Measurements from ENCODE around the gene EMC9. TPM values are rescaled to one million over a fixed set of nuclear protein-coding genes. Genes with fewer than 3 reads are reported as not detected.

The EMC9 gene
- total and polyA plus RNA-seq, 5 donors, result 17.2 to 21.2 (median 18.5) TPM

DNA sequence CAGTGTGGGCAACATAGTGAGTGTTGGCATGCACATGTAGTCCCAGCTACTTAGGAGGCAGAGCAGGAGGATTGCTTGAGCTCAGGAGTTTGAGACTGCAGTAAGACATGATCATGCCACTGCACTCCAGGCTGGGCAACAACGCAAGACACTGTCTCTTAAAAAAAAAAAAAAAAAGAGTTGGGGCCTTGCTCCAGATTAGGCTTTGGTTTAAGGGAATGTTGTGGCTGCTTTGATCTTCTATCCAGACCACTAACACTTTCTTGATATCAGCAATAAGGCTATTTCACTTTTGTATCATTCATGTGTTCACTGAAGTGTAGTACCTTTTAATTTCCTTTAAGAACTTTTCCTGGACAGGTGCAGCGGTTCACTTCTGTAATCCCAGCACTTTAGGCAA lies 13.7 kb downstream of the EMC9 start:
- Histone ChIP-seq H3K4me3 (ENCODE audit: low read length) (no peak overlapping the region), H3K4me1 (ENCODE audit: control insufficient read depth, insufficient read depth, low read length) (peaks cover 6% of the 10 kb centered on the region), H3K27me3 (ENCODE audit: control insufficient read depth, insufficient read depth) (no peaks in the 10 kb centered on the region), H3K9me3 (ENCODE audit: control insufficient read depth, low read length) (no peaks in the 10 kb centered on the region), H3K27ac (ENCODE audit: low read length) (no peak overlapping the region)
- 90% methylated on average over 2 of the region's 2 CpGs for WGBS
- no peak for ATAC-seq
- DNase-seq, result no peak
- intact Hi-C loops (cut with DNase I), result no loop called here

DNA sequence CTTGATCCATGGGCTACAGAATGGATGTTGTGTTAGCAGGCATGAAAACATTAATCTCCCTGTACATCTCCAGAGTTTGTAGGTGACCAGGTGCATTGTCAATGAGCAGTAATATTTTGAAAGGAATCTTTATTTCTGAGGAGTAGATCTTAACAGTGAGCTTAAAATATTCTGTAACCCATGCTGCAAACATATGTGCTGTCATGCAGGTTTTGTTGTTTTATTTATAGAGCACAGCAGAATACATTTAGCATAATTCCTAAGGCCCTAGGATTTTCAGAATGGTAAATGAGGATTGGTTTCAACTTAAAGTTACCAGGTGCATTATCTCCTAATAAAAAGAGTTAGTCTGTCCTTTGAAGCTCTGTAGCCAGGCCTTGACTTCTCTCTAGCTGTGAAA lies 14.5 kb downstream of the EMC9 start:
- DNase-seq (no peak), ATAC-seq (no peak)
- no peak overlapping the region for H3K4me3 ChIP-seq (ENCODE audit: low read length)
- H3K27me3 ChIP-seq (ENCODE audit: control insufficient read depth, insufficient read depth), result no peaks in the 10 kb centered on the region
- H3K27ac ChIP-seq (ENCODE audit: low read length), result no peak overlapping the region
- H3K9me3 ChIP-seq (ENCODE audit: control insufficient read depth, low read length), result no peaks in the 10 kb centered on the region
- peaks cover 6% of the 10 kb centered on the region for H3K4me1 ChIP-seq (ENCODE audit: control insufficient read depth, insufficient read depth, low read length)
- intact Hi-C loops (cut with DNase I), result no loop called here

DNA sequence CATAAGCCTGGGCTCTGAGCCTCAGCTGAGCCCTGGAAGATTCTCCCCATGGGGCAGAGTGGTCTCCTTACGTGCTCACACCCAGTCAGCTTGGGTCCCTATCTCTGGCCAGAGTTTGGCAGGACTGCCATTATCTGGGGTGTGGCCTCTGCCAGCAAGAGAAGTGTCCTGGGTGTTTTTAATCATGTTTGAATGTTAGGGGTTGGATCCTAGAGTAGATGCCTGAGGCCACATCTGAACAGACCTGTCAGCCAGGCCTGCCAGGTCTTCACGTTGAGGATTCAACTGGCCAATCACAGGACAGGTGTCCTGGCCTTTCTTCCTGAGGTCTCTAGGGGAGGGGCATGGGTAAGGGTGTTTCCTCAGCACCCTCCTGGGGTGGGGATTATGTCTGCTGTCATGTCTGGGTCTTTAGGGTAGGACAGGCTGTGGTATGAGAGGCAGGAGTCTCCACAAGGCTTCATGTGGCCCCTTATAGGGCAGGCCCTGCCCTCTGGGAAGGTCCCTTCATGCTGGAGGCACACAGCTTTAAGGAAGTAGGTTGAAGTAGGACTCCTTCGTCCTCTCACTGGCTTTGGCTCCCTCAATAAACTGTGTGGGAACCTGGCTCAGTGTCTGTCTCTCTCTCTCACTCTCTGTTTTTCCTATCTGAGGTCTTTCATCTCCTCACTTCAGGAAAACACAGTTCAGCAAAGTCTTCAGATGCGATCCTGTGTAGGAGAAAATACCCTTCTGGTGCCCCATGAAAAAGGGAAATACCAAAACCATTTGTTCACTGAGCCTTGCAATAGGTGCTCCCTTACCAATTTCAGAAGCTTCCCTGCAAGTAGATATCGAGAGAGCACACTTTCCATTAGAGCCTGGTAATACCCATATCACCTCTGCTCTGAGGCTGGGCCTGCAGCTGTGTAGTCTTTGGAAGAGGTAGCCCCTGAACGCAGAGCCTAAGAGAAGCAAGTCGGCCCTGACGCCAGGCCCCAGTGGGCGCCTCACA lies 17.7 kb downstream of the EMC9 start:
- 81% methylated on average over 9 of the region's 9 CpGs for WGBS
- DNase-seq, result no peak
- H3K4me3 ChIP-seq (ENCODE audit: low read length), result no peak overlapping the region
- intact Hi-C loops (cut with DNase I), result no loop called here
- H3K27me3 ChIP-seq (ENCODE audit: control insufficient read depth, insufficient read depth), result no peaks in the 10 kb centered on the region
- peak; percentile 5 to 25 for ATAC-seq
- H3K9me3 ChIP-seq (ENCODE audit: control insufficient read depth, low read length), result no peaks in the 10 kb centered on the region
- no peaks in the 10 kb centered on the region for H3K4me1 ChIP-seq (ENCODE audit: control insufficient read depth, insufficient read depth, low read length)
- no peak overlapping the region for H3K27ac ChIP-seq (ENCODE audit: low read length)

DNA sequence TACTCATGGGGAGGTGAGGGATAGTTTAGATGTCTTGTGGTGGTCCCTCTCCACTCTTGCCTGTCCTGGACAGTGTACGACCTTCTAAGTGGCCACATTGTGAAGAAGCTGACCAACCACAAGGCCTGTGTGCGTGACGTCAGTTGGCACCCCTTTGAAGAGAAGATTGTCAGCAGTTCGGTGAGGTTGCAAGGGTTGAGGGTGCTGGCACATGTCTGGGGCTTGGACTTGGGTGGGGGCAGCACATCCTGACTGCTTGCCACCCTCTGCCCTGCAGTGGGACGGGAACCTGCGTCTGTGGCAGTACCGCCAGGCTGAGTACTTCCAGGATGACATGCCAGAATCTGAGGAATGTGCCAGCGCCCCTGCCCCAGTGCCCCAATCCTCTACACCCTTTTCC lies 18.5 kb downstream of the EMC9 start:
- H3K4me1 ChIP-seq (ENCODE audit: control insufficient read depth, insufficient read depth, low read length), result no peaks in the 10 kb centered on the region
- no peak overlapping the region for H3K27ac ChIP-seq (ENCODE audit: low read length)
- intact Hi-C loops (cut with DNase I), result no loop called here
- WGBS, result 76% methylated on average over 8 of the region's 8 CpGs
- H3K4me3 ChIP-seq (ENCODE audit: low read length), result no peak overlapping the region
- no peaks in the 10 kb centered on the region for H3K9me3 ChIP-seq (ENCODE audit: control insufficient read depth, low read length)
- peak in 1 of 2 donors; percentile 25 for ATAC-seq
- DNase-seq, result no peak
- H3K27me3 ChIP-seq (ENCODE audit: control insufficient read depth, insufficient read depth), result no peaks in the 10 kb centered on the region

DNA sequence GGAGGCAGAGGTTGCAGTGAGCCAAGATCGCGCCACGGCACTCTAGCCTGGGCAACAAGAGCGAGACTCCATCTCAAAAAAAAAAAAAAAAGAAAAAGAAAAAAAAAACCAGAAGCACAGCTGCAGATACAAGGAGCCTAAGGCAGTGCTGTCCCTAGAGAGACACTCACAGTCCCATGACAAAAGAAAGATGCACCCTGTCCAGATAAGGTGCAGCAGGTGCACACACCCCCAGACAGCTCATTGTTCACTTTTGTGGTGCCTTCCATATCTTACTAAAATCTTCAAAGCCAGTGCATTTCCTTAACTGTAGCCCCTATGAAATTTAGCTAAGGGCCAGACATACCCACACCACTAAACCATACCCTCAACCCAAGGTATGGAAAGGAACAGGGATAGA lies 19.0 kb downstream of the EMC9 start:
- Histone ChIP-seq H3K27ac (ENCODE audit: low read length) (no peak overlapping the region), H3K4me1 (ENCODE audit: control insufficient read depth, insufficient read depth, low read length) (no peaks in the 10 kb centered on the region), H3K9me3 (ENCODE audit: control insufficient read depth, low read length) (no peaks in the 10 kb centered on the region), H3K4me3 (ENCODE audit: low read length) (no peak overlapping the region), H3K27me3 (ENCODE audit: control insufficient read depth, insufficient read depth) (no peaks in the 10 kb centered on the region)
- intact Hi-C loops (cut with DNase I), result no loop called here
- 96% methylated on average over 4 of the region's 4 CpGs for WGBS
- DNase-seq, result no peak
- no peak for ATAC-seq

DNA sequence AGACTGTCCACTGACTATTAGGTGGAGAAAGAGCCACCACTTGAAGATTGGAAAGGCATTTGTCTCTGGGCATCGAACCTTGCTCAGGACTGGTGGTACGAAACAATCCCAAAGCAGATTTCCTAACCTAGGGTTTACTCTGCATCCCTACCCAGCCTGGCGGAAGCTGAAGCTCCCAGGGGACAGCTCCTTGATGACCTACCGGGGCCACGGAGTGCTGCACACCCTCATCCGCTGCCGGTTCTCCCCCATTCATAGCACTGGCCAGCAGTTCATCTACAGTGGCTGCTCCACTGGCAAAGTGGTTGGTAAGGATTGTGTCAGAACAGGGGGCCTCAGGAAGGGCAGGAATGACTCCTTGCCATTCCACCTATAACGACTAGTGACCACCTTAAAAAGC lies 20.2 kb downstream of the EMC9 start:
- H3K4me1 ChIP-seq (ENCODE audit: control insufficient read depth, insufficient read depth, low read length), result no peaks in the 10 kb centered on the region
- H3K27me3 ChIP-seq (ENCODE audit: control insufficient read depth, insufficient read depth), result no peaks in the 10 kb centered on the region
- no peak overlapping the region for H3K27ac ChIP-seq (ENCODE audit: low read length)
- no peaks in the 10 kb centered on the region for H3K9me3 ChIP-seq (ENCODE audit: control insufficient read depth, low read length)
- WGBS, result 95% methylated on average over 8 of the region's 8 CpGs
- DNase-seq (no peak), ATAC-seq (no peak)
- H3K4me3 ChIP-seq (ENCODE audit: low read length), result no peak overlapping the region
- intact Hi-C loops (cut with DNase I), result no loop called here

DNA sequence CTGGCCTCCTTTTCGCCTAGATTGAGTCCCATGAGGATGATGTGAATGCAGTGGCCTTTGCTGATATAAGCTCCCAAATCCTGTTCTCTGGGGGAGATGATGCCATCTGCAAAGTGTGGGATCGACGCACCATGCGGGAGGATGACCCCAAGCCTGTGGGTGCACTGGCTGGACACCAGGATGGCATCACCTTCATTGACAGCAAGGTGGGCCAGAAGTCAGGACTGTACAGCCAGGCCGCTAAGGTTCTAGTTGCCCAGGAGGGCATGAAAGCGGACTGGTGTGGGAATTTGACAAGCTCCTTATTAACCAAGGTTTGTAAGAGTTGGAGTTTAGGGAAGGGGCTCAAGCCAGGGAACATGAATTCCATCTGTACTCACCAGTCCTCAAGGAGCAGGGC lies 21.7 kb downstream of the EMC9 start:
- Histone ChIP-seq H3K27ac (ENCODE audit: low read length) (no peak overlapping the region), H3K27me3 (ENCODE audit: control insufficient read depth, insufficient read depth) (no peaks in the 10 kb centered on the region), H3K4me3 (ENCODE audit: low read length) (no peak overlapping the region), H3K9me3 (ENCODE audit: control insufficient read depth, low read length) (no peaks in the 10 kb centered on the region), H3K4me1 (ENCODE audit: control insufficient read depth, insufficient read depth, low read length) (peaks cover 3% of the 10 kb centered on the region)
- no peak for DNase-seq
- intact Hi-C loops (cut with DNase I), result no loop called here
- WGBS, result 98% methylated on average over 6 of the region's 6 CpGs
- ATAC-seq, result no peak

DNA sequence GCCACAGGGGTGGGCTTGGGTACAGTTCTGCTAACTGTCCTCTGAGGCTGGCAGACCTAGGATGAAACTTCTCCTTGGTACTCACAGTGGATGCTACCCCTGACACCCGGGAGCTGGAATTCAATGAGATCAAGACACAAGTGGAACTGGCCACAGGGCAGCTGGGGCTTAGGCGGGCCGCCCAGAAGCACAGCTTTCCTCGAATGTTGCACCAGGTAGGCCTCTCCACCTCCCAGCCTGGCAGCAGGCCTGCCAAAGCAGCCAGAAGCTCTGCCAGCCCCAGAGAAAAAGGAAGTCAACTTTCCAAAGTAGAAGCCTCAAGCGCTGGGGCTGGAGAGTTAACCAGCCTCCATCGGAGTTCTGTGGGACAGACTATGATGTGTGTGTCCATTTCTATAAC lies 24.2 kb downstream of the EMC9 start:
- peak in 1 of 3 donors; percentile 50 for DNase-seq
- no peak for ATAC-seq
- intact Hi-C loops (cut with DNase I), result no loop called here
- no peaks in the 10 kb centered on the region for H3K9me3 ChIP-seq (ENCODE audit: control insufficient read depth, low read length)
- peaks cover 3% of the 10 kb centered on the region for H3K4me1 ChIP-seq (ENCODE audit: control insufficient read depth, insufficient read depth, low read length)
- 90% methylated on average over 6 of the region's 6 CpGs for WGBS
- H3K27ac ChIP-seq (ENCODE audit: low read length), result no peak overlapping the region
- no peak overlapping the region for H3K4me3 ChIP-seq (ENCODE audit: low read length)
- H3K27me3 ChIP-seq (ENCODE audit: control insufficient read depth, insufficient read depth), result no peaks in the 10 kb centered on the region

DNA sequence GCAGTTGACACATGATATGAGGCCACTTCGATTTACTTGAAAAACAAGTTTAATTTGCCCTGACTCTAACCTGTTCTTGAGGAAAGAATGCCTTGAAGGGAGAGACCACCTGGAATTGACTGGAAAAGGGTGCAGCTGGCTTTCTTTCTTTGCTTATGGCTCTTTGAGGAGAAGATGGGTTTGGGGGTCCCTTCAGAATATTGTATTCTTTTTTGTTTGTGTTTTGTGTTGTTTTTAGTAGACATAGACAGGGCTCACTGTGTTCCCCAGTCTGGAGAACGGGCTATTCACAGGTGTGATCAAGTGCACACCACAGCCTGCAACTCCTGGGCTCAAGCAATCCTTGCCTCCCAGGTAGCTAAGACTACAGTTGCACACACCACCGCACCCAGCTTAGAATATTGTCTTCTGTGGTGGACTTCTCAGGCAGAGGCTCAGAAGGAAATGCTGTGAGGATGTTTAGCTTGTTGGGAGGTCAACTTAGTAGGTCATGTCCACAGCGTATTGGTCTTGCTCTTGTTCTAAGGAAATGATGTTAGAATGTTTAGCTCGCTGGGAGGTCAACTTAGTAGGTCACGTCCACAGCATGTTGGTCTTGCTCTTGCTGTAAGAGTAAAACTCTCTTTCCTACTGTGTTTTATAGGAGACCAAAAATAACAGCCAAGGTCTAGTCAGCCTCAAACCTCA lies 25.1 kb downstream of the EMC9 start:
- intact Hi-C loops (cut with DNase I), result no loop called here
- Histone ChIP-seq H3K9me3 (ENCODE audit: control insufficient read depth, low read length) (no peaks in the 10 kb centered on the region), H3K4me1 (ENCODE audit: control insufficient read depth, insufficient read depth, low read length) (peaks cover 3% of the 10 kb centered on the region), H3K27me3 (ENCODE audit: control insufficient read depth, insufficient read depth) (no peaks in the 10 kb centered on the region), H3K4me3 (ENCODE audit: low read length) (peak overlapping the region; percentile 61), H3K27ac (ENCODE audit: low read length) (no peak overlapping the region)
- WGBS, result 83% methylated on average over 6 of the region's 6 CpGs
- DNase-seq, result no peak
- ATAC-seq, result no peak

DNA sequence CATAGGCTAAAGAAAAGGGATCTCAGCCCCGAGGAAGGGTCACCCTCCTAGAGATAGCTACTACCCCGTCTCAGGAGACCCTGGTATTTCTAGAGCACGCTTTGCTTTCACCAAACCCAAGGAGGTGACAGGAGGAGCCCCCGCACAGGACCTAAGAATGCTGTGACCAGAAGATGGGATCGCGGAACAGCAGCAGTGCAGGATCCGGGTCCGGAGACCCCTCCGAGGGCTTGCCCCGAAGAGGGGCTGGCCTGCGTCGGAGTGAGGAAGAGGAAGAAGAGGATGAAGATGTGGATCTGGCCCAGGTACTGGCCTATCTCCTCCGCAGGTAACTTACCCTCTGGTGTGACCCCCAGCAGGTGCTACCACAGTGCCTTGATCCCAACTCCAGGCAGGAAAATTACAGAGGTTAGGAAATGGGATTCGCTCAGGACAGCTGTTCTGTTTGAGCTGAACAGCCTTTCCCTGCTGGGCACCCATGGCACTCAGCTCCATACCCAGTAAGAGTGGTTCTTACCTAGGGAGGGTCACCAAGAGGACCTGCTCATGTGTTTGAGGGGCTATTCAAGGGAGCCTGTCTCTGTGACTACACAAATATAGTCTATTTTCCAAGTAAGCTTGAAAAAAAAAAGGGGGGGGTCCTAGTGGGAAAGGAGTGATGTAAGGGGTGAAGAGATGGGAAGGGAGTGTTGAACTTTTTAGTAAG lies 25.8 kb downstream of the EMC9 start:
- ATAC-seq (no peak), DNase-seq (peak in 1 of 3 donors; percentile 60)
- peak overlapping the region; percentile 61 for H3K27ac ChIP-seq (ENCODE audit: low read length)
- 3% methylated on average over 14 of the region's 14 CpGs for WGBS
- H3K27me3 ChIP-seq (ENCODE audit: control insufficient read depth, insufficient read depth), result no peaks in the 10 kb centered on the region
- peak overlapping the region; percentile 61 for H3K4me3 ChIP-seq (ENCODE audit: low read length)
- peaks cover 3% of the 10 kb centered on the region for H3K4me1 ChIP-seq (ENCODE audit: control insufficient read depth, insufficient read depth, low read length)
- intact Hi-C loops (cut with DNase I), result no loop called here
- H3K9me3 ChIP-seq (ENCODE audit: control insufficient read depth, low read length), result no peaks in the 10 kb centered on the region
